GM18499 (cell line): ENCODE measurements around the gene SLC47A1.
"Not testable (repeated sequence)": the region's sequence is repeated elsewhere in the genome, so short reads cannot be mapped to it uniquely, and the experiment has no call there.

Experiments
- ATAC-seq: cut with Tn5 transposase; IDR thresholded peaks from one replicate; pipeline ENCODE4 v1.9.1; 2021; ENCODE audit warnings: moderate number of reproducible peaks; ENCODE audit not compliant: insufficient read depth, unreplicated experiment

Gene SLC47A1

GRCh38 chr17:19519388-19520291 is 14.0 kb upstream of the SLC47A1 start:
- ATAC-seq: not testable (repeated sequence)

- no peak for ATAC-seq
These were observed 13.0 kb upstream of the SLC47A1 start for GRCh38 chr17:19520641-19521040.

DNA sequence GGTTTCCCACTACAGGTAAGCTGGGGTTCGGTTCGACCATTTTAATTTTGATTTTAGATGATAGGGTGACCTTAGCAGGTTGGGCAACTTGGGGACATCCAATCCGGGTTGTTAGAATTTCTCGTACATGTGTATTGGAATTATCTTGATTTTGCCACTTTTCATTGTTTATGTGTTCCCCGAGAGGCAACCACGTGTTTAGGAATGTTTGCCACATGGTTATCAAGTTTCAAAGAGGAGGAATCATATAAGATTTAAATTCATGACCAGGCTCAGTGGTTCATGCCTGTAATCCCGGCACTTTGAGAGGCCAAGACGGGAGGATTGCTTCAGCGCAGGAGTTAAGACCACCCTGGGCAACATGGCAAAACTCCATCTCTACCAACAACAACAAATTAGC is 10.0 kb upstream of the SLC47A1 start:
- no peak for ATAC-seq

- not testable (repeated sequence) for ATAC-seq
These were observed 6.7 kb upstream of the SLC47A1 start for GRCh38 chr17:19526950-19527349.

GRCh38 chr17:19531780-19532501 is 1.7 kb upstream of the SLC47A1 start:
- ATAC-seq: no peak

DNA sequence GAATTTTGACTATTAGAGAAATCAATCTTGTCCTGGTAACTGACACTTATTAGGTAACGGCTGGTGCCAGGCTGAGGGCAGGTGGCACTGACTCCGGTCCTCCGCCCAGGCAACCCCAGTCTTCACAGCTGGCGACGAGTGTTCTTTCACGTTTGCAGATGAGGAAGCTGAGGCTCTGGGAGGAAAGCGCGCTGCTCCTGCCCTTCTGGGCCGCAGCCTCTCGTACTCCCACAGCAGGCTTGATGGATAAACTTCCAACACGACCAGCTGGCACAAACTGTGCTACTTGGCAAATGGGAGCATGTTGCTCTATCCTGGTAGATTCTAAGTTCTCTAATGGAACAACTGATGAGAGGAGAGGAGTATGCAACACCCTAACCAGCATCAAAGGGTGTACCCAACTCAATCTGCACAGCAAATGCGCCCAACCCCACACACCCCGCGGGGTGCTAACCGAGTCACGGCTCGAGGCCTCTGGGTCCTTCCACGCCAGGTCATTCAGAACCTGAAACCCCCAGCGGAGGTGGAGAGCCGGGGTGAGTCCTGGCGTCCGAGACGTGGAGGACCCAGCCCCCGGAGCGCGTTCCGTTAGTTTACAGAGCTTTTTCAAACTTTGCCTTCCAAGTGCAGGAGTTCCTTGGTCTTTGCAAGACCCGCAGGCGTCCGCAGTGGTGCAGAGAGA is 477 bp upstream of the SLC47A1 start:
- no peak for ATAC-seq

DNA sequence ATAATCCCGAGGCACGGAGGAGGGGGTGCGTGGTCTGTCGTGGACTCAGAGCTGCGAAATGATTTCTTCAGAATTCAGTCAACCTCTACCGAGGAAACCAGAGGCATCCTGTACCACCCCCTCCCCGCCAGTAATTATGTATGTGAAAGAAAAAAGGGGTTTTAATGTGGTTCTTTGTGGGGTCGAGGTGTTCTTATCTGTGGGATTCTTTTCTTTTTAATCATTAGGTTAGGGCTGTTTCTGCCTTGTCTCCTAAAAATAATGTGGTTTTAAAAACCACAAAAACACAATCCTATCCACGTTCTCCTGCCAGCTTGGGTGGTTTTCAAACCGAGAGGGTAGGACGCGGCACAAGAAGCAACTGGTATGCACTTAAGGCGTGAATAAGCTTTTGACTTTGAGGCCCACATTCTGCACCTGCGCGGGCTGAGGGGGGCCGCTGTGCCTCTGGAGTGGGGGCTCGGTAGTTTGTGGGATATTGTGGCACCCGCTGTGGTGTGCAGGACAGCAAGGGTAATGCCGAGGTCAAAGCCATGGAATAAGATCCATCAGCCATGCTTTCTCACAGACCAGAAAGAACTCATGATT is 1.0 kb downstream of the SLC47A1 start:
- ATAC-seq: no peak

DNA sequence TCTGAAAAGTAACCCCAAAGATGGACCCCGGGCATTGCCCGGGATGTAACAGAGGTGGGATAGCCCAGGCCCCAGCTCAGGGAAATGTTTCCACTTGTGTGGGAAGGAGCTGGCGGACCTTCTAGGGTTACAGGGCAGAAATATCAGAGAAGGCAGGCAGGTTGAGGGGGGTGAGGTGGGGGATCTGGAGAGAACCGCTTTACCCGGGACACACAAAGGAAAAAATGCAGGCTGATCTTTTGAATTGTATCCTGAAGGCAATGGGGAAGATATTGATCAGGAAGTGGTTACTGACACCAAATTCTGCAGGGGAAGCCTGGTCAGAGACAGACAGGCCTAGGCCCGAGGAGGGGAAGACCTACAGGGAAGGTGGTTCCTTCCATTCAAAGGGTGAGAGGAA is 3.5 kb downstream of the SLC47A1 start:
- no peak for ATAC-seq

DNA sequence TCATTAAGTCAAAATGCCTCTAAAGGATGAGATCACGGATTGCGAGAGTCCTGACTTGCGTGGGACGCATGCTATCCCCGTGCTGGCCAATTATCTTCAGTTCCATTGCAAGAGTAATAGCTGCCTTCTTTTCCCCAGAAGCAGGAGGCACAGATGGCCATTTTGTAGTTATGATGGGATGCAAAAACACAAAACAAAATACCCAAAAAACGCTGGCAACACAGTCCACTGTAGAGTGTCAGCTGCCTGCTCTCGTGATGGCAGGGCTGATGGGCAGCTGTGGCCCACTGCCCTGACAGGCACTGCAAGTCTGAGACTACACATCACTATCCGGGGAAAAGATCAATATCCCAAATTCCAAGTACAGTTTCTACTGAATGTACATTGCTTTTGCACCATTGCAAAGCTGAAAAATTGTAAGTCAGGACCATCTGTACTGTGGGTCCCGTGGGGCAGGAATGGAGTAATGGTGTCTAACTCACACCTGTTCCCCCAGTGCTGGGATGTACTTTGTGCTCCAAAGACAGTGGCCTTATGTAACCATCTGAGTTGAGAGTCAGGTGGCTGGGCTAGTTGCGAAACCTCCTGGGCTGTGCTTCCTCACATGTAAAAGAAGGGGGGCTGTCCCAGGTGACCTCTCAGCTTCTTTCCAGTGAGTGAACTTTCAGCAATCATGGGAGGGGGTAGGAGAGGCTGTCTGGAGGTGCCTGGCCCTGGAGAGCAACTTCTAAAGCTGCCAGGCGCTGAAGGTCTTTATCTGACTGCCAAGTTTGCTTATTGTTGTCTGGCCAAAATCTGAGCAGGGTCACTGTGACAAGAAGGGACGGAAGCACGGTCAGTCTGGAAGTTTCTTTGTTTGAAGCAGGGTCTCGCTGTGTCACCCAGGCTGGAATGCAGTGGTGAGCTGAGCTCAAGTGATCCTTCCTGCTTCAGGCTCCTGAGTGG is 4.7 kb downstream of the SLC47A1 start:
- no peak for ATAC-seq

- ATAC-seq: no peak
These were observed 5.4 kb downstream of the SLC47A1 start for GRCh38 chr17:19539040-19539399.

- ATAC-seq: no peak
These were observed 6.2 kb downstream of the SLC47A1 start for GRCh38 chr17:19539841-19540311.

DNA sequence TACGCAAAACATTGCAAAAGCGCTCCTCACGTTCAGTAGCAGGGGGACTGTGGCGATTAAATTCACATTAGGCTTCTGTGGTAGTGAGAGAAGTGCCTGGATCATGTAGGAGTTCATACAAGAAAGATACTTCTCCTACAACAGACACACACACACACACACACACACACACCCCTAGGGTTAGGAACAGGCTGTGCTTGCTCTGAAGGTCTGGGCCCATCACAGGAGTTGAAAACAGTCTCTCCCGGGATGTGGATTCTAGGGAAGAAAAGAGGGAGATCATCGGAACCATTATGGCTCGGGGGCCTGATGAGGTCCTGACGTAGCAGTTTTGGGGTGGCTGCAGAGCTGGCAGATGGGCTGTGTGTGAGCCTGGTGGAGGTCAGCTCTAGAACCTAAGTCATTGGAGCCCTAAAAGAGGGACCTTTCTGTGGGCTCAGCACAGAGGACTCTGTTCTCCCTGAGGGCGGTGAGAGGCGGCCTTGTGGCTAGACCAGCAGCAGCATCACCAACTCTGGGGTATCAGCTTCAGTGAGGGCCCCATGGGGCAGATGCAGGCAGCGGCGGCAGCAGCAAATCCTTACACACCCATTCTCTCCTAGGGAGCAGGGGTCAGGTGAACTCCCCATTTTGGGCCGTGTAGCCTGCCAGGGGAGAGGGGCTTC is 7.2 kb downstream of the SLC47A1 start:
- no peak for ATAC-seq

- ATAC-seq: no peak
These were observed 7.8 kb downstream of the SLC47A1 start for GRCh38 chr17:19541445-19541844.

GRCh38 chr17:19542247-19542646 is 8.6 kb downstream of the SLC47A1 start:
- ATAC-seq: no peak

DNA sequence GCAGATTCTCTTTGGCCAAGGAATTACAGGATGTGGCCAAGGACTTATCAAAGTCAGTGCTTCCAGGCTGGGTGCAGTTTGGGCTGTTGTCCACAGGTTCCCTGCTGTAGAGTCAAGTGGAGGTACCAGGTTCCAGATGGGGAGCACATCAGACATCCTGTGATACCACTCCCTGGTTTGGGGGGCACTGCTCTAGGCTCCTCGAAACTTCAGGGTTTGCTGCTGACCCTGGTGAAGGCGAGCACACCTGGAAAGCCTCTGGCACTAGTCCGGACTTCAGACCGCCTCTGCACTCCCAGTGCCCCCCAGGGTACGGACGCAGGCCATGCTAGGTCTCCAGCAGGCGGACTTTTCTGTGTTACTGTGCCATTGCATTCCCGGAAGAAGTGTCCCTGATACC is 10.7 kb downstream of the SLC47A1 start:
- ATAC-seq: no peak

DNA sequence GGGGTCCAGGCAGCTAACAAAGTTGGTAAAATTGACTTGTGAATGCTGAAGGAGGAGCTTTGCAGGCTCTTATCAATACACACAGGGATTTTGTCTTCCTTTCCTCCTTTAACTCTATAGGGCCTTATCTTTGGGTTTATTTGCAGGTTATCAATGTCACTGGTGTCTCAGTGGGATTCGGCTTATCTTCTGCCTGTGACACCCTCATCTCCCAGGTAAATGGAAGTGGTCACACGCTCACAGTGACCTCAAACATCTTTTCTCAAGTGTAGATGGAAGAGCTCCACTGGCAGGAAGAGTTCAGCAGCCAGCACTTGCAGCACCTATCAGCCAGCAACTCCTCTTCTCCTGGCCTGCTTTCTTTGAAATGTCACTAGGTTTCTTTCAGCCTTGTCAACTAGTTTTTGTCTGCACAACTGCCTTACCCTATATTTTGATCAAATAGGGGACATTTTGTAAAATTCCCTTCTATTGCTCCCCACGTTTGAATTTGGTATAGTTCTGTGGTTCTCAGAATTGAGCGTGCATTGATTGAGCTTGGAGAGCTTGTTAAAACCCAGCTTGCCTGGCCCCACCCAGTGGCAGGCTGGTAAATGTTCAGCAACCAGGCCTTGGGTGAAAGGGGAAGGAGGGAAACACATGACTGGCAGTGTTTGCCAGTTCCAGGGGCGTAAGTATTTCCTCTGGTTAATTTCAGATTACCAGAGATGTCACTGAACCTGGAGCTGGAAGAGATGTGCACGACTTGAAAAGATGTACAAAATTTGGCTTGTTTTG is 12.8 kb downstream of the SLC47A1 start:
- ATAC-seq: no peak

DNA sequence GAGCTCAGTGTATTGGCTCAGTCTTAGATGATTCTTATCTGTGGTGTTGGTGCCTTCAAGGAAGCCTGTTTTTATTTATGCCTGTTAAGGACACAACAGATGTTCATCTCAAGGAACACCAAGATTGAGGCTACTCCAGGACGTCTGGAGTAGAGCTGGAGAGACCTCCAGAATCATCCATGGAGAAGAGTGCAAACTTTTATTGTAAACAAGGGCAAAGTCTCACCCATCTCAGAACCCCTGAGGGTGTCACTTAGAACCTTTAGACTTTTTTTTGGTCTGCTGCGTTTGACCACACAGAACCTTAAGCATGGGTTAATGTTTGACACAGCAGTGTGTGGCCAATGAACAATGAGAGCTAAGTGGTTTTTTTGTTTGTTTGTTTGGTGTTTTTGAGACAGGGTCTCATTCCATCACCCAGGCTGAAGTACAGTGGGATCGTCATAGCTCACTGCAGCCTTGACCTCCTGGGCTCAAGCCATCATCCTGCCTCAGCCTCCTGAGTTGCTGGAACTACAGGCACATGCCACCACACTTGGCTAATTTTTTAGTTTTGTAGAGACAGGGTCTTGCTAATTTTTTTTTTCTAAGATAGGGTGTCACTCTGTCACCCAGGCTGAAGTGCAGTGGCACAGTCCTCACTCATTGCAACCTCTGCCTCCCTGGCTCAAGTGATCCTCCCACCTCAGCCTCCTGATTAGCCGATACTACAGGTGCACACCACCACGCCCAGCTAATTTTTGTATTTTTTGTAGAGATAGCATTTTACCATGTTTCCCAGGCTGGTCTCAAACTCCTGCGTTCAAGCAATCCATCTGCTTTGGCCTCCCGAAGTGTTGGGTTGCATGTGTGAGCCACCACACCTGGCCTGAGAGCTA is 16.3 kb downstream of the SLC47A1 start:
- no peak for ATAC-seq
